Cardiac septum (tissue), 1 donor: Measurements from ENCODE around the gene RABL2B. TPM values are rescaled to one million over a fixed set of nuclear protein-coding genes. Genes with fewer than 3 reads are reported as not detected.

ENCODE experiments used
- DNase-seq: peaks from one replicate; pipeline ENCODE4 v3.0.0-alpha.2; 2020; ENCODE audit warnings: low spot score
- intact Hi-C: fragments of 100-400 bp; cut with DNase I; formaldehyde crosslinking; loops from one replicate; pipeline ENCODE4 v1.14.0; 2022
- total RNA-seq: library from RNA; stranded (reverse); fragmentation: NEBNext Ultra II Directional; extraction: Animal tissue kit (Norgen Biotek cat#: 25700); gene quantifications from one replicate; pipeline ENCODE4 v1.2.1, GENCODE V29; 2021
- donor health status: DM: no; HTN: no; CAD: no.

Gene RABL2B
- total RNA-seq, 1 donor from 2014 or later = 9.2 TPM

GRCh38 chr22:50739894-50740293 is 43.5 kb downstream of the RABL2B start:
- DNase-seq = no peak
- intact Hi-C loops = no loop called here

GRCh38 chr22:50739279-50739691 is 44.2 kb downstream of the RABL2B start:
- intact Hi-C loops = no loop called here
- peak; percentile 56 for DNase-seq

- no peak for DNase-seq
- intact Hi-C loops = no loop called here
Observed at GRCh38 chr22:50738649-50739227, 44.7 kb downstream of the RABL2B start.

DNA sequence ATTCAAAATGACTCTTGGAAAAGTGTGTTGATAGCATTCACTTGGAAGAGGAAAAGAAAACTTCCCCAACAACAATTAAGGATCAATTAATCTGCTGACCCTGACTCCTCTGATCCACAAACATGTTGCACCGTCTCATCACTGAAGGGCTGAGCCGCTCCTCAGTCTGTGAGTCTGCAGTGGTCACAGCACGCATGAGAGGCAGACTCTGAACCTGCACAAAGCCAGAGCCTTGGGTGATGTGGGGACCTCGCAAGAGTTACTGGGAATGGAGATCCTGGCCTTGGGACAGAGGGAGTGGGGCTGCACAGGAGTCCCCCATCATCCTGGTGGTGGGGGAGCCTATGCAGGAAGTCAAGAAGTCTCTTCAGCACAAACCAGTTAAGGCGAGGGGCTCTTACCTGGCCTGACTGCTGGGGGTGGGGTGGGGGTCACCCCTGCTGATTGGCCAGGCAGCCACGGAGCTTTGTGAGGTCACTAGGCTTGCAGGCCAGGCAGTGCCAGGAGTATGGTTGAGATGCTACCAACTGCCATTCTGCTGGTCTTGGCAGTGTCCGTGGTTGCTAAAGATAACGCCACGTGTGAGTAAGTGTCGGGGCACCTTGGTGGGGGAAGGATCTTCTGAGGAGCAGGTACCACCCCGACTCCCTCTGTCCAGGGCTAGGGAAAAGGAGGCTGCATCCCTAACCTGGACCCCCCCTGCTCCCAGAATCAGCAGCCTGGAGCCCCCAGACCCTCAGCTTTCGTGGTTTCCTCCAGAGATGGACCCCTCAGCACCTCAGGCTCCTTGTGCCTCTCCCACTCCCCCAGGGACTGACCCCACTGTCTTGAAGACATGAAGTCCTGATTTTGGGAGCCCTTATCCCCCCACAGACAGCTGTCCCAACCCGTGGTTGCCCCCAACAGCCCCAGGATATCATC is 45.4 kb downstream of the RABL2B start, which contains the start of gene ACR:
ACR (plus strand) TSS at position 477 of the 921 bp plus-strand sequence; CDS start at position 509, 32 bp downstream.
- peak; percentile 71 for DNase-seq
- intact Hi-C loops = no loop called here

GRCh38 chr22:50735739-50736030 is 47.8 kb downstream of the RABL2B start:
- no peak for DNase-seq
- intact Hi-C loops = no loop called here

- intact Hi-C loops = no loop called here
- DNase-seq = peak; percentile 47
Observed at GRCh38 chr22:50734986-50735738, 48.3 kb downstream of the RABL2B start.

- no peak for DNase-seq
- intact Hi-C loops = no loop called here
Observed at GRCh38 chr22:50734343-50734771, 49.1 kb downstream of the RABL2B start.

DNA sequence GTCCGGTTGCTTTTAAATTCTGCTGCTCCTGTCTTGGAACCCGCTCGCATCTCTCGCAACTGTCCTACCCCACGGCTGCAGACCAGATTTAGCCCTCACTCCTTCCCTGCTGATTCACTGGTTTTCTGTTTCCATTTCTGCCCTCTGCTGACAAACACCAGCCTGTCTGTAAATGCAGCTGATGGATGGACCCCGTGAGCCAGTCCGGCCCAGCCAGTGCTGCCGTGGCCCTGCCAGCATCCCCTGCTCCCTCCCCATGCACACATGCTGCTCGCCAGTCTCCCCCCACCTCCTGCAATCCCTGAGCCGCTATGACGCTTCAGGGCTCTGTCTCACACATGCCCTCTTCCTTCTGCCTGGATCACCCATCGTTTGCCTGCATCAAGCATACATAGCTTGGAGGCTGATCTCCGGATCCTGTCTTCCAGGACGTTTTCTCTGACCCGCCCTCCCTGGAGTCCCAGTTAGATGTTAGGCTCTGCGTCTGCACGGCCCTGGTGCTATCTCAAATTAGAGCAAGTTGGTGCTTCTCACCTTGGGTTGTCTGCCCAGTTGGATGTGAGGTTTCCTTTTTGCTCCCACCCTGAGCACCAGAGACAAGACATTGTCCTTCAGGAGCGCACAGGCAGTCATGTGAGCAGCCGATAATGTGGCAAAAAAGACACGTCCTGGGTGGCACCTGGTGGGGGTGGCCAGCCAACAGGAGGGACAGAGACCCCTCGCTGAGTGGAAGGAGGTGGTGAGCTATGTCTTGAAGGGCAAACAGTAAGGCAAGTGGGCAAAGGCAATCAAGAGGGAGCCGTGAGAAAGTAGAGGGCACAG is 49.7 kb downstream of the RABL2B start:
- peak; percentile 62 for DNase-seq
- intact Hi-C loops = no loop called here

- DNase-seq = no peak
- intact Hi-C loops = no loop called here
Observed at GRCh38 chr22:50732681-50733080, 50.8 kb downstream of the RABL2B start.

GRCh38 chr22:50731811-50732624 is 51.4 kb downstream of the RABL2B start:
- intact Hi-C loops = no loop called here
- peak; percentile 69 for DNase-seq

GRCh38 chr22:50730941-50731661 is 52.3 kb downstream of the RABL2B start:
- peak; percentile 72 for DNase-seq
- intact Hi-C loops = no loop called here

- intact Hi-C loops = no loop called here
Observed at GRCh38 chr22:50730013-50730891, 53.2 kb downstream of the RABL2B start.

DNA sequence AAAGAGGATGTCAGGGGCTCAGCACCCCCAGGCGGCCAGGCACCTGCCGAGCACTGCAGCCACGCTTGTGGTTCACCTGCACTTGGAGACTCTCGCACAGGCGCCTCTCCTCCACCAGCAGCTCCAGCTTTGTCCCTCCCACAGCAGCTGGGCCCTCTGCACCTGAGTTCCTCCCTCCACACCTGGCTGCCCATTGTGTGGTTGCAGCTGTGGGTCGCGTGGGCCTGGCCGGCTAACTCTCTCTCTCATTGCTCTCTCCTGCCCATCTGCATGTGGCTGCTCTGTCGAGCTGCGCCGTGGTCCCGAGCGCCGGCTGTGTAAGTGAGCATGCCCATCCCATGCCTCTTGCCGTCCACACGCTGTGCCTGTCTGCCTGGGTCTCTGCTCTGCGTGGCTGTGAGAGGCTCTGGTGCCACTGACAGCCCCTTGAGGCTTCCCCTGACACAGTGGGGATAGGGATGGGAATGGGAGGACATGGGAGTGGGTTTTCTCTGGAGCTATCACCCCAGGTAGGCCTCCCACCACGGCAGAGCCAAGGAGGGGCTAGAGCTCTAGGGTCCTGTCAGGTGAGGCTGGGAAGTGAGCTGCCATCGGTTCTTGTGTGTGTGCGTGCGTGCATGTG is 53.9 kb downstream of the RABL2B start:
- DNase-seq = peak; percentile 67
- intact Hi-C loops = no loop called here

More at GRCh38 chr22:50730013-50730891, 53.2 kb downstream of the RABL2B start:
- DNase-seq = peak; percentile 69

DNA sequence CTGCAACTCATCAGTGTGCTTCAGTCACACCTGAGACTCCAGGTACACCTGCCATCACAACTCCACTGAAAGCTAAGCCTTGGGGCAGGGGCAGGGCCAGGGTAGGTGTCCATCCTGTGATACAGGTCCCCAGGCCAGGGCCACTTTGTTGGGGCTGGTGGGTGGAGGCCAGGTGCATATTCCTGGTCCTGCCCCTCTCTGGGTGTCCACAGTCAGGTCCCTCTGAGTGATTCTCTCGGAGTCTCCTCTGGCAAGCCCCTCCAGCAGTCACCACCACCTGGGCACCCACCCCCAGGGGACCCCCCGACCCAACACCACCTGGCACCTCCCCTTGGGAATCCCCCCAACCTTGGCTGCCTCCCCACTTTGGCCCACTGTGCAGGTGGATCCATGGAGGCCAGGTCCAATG is 54.9 kb downstream of the RABL2B start:
- intact Hi-C loops = no loop called here
- DNase-seq = peak; percentile 66

DNA sequence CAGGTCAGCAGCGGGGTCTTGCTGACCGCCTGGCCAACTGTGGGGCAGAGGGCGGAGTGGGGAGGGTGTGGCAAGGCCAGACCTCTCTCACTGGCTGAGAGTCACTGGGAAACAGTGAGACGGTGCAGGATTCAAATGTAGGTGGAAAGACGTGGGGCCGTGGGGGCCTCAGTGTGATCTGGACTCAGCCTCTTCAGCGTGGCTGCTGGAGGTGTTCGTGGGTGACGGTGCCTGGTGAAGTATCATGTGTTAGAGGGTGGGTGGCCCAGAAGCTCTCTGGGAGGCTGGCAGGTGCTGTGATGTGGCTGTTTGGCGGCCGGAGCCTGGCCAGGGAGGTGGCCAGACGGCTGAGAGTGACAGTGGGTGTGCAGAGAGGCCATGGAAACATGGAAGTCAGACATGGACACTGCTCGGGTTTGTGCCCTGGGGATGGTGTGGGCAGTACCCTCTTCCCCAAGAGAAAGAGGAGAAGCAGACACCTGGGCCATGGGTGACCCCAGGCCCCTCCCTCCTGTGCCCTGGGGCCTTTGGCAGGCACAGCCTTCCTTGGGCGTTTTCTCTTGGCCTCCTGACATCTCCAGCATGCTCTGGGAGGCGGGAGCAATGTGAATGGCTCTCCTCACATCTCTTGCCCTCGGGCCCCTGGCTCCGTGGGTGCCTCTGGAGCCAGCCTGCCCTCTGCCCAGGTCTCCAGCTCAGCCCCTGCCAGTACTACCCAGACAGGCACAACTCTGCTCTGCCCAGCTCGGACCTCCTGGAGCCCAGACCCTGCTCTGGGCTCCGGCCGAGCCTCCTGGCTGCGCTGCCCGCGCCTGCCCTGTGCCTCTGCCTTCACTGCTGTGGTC is 55.5 kb downstream of the RABL2B start:
- peak; percentile 67 for DNase-seq
- intact Hi-C loops = no loop called here
